SH-SY5Y (cell line): ENCODE results near the gene STEAP1B.

Experiments
- GATA2 ChIP-seq: IDR thresholded peaks from 2 replicates; pipeline ENCODE4 v1.6.1; 2011; ENCODE audit warnings: mild to moderate bottlenecking, low read depth, low read length
- GATA3 ChIP-seq: IDR thresholded peaks from 2 replicates; pipeline ENCODE4 v1.6.1; 2011; ENCODE audit warnings: low read depth, mild to moderate bottlenecking, low read length, moderate library complexity

GRCh38 chr7:22386865-22387264 lies 113.1 kb downstream of the STEAP1B start:
- TF ChIP-seq GATA3 (no peak), GATA2 (no peak)
